Activated CD4-positive, alpha-beta T cell treated with anti-CD3 and anti-CD28 coated beads, Interleukin-2, amount 10 ng/mL, durations not matched to agents 24 days and 14 days (primary cell): ENCODE data around the gene FOCAD. TPM values are rescaled to one million over a fixed set of nuclear protein-coding genes. Genes with fewer than 3 reads are reported as not detected.

Experiments used
- DNase-seq: peaks from one replicate; pipeline ENCODE4 v3.0.0; 2022
- H3K27ac Mint-ChIP-seq: one replicate; pipeline ENCODE4 v1.8.0; 2022; ENCODE audit warnings: mild to moderate bottlenecking, mixed read lengths
- H3K27me3 Mint-ChIP-seq: one replicate; pipeline ENCODE4 v1.8.0; 2022; ENCODE audit warnings: mixed read lengths
- H3K36me3 Mint-ChIP-seq: one replicate; pipeline ENCODE4 v1.8.0; 2022; ENCODE audit warnings: low read depth, mild to moderate bottlenecking, mixed read lengths
- H3K4me1 Mint-ChIP-seq: one replicate; pipeline ENCODE4 v1.8.0; 2021; ENCODE audit warnings: mixed read lengths
- H3K4me3 Mint-ChIP-seq: one replicate; pipeline ENCODE4 v1.8.0; 2022; ENCODE audit warnings: mild to moderate bottlenecking, moderate library complexity, mixed read lengths
- H3K9me3 Mint-ChIP-seq: one replicate; pipeline ENCODE4 v1.8.0; 2021; ENCODE audit warnings: mixed read lengths
- intact Hi-C: fragments of 100-400 bp; cut with micrococcal nuclease; formaldehyde crosslinking; loops from one replicate; pipeline ENCODE4 v1.15.1; 2023
- total RNA-seq: library from RNA; stranded (reverse); gene quantifications from 2 replicates; pipeline ENCODE4 v1.2.3, GENCODE V29; 2022

FOCAD gene
- total RNA-seq, 1 donor from 2014 or later = 36.4 TPM

DNA sequence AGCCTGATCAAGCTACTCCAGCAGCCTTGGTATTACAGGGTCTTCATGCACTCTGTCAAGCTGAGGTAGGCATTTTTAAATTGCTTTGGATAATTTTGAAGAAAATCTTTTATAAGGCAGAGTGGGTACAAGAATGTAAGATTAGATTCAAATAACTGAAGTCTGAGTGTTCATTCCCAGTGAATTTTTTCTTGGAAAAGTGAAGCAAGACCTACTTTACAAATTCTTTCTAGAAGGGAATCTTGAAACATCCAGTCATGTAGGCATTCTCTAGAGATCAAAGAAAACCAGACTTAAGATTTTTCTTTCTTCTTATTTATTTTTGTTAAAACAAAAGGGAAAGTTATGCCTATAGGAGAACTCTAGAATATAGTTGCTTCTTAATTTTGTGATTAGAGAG is 139.0 kb downstream of the FOCAD start:
- H3K36me3 Mint-ChIP-seq = peaks cover 27% of the 10 kb centered on the region
- no peaks in the 10 kb centered on the region for H3K4me1 Mint-ChIP-seq
- H3K4me3 Mint-ChIP-seq = no peak overlapping the region
- intact Hi-C loops = no loop called here
- H3K9me3 Mint-ChIP-seq = peaks cover 6% of the 10 kb centered on the region
- no peaks in the 10 kb centered on the region for H3K27me3 Mint-ChIP-seq
- no peak for DNase-seq
- H3K27ac Mint-ChIP-seq = peak overlapping the region; percentile 10

- Mint-ChIP-seq H3K36me3 (peaks cover 12% of the 10 kb centered on the region), H3K4me1 (peaks cover 3% of the 10 kb centered on the region), H3K27me3 (no peaks in the 10 kb centered on the region), H3K27ac (no peak overlapping the region), H3K4me3 (no peak overlapping the region), H3K9me3 (peaks cover 6% of the 10 kb centered on the region)
- no peak for DNase-seq
- intact Hi-C loops = no loop called here
These were observed 147.0 kb downstream of the FOCAD start for GRCh38 chr9:20831028-20831427.

GRCh38 chr9:20832775-20833174 is 148.7 kb downstream of the FOCAD start:
- Mint-ChIP-seq H3K27me3 (no peaks in the 10 kb centered on the region), H3K4me3 (no peak overlapping the region), H3K27ac (no peak overlapping the region), H3K9me3 (no peaks in the 10 kb centered on the region), H3K4me1 (peaks cover 3% of the 10 kb centered on the region), H3K36me3 (peaks cover 2% of the 10 kb centered on the region)
- intact Hi-C loops = no loop called here
- no peak for DNase-seq

DNA sequence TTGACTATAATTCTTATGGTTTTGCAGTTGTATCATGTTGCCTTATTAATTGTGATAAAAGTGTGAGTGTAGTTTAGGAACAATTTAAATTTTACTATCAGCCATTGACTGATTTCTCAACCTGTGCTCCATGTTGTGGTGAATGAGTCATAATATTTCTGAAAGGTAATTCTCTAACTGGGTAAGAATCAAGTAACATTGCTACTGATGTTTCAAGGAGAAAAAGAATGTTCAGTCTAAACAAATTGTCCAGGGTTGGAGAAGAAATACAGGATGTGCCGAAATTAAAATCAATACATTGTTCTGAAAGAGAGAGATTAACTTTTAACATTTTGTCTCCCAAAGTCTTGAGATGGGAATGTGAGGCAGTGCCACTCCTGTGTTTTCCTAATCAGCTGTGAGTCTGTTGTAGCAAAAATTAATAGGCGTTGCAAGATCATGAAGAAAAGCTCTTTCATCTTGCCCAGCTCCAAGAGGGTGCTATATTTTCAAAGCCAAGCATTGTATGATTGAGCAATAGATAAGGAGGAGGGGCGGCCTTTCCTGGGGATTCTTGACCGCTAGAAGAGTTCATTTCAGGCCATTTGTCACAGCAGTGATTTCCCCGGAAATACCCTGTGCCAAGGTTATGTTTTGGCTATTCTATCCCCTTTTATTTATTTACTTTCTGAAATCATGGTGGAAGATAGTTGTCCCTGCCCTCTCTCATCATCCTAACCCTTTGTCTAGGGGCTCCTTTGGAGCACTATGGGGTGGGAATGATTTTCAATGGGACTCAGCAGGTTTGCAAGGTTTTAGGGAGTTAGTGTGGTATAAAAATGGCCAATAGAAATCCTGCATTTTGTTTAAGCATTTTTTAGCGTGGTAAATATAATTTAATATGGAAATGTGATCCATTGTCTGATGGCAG is 151.6 kb downstream of the FOCAD start:
- intact Hi-C loops = no loop called here
- Mint-ChIP-seq H3K27me3 (no peaks in the 10 kb centered on the region), H3K36me3 (peaks cover 4% of the 10 kb centered on the region), H3K4me3 (no peak overlapping the region), H3K27ac (no peak overlapping the region), H3K4me1 (peaks cover 3% of the 10 kb centered on the region), H3K9me3 (no peaks in the 10 kb centered on the region)
- DNase-seq = no peak

DNA sequence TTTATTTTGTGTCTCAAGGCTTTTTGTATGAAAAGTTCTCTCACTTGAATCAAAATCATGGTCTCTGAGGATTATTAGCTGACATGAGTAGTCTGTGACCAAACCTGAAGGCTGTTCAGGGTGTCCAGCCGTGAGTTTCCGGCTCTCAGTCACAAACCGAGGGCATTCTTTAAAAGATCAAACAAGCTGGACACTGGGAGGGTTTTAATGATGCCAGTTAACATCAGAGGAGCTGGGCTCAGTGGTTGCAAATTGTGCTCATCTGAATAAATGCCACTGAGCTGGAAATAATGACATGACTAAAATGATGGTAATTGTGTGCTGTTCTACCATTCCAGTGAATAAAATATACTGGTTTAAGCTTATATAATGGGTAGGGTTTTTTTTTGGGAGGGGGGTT is 153.1 kb downstream of the FOCAD start:
- intact Hi-C loops = no loop called here
- no peaks in the 10 kb centered on the region for H3K27me3 Mint-ChIP-seq

GRCh38 chr9:20838218-20838617 is 154.2 kb downstream of the FOCAD start:
- Mint-ChIP-seq H3K4me1 (peaks cover 3% of the 10 kb centered on the region), H3K9me3 (peaks cover 10% of the 10 kb centered on the region), H3K27ac (no peak overlapping the region), H3K36me3 (peaks cover 7% of the 10 kb centered on the region), H3K27me3 (no peaks in the 10 kb centered on the region), H3K4me3 (no peak overlapping the region)
- DNase-seq = no peak
- intact Hi-C loops = no loop called here

More for the DNA sequence above, 153.1 kb downstream of the FOCAD start:
- no peak overlapping the region for H3K27ac Mint-ChIP-seq
- H3K4me3 Mint-ChIP-seq = no peak overlapping the region
- DNase-seq = no peak
- H3K9me3 Mint-ChIP-seq = peaks cover 6% of the 10 kb centered on the region
- H3K36me3 Mint-ChIP-seq = peaks cover 7% of the 10 kb centered on the region
- peaks cover 3% of the 10 kb centered on the region for H3K4me1 Mint-ChIP-seq

- peaks cover 2% of the 10 kb centered on the region for H3K4me1 Mint-ChIP-seq
- intact Hi-C loops = no loop called here
- H3K4me3 Mint-ChIP-seq = no peak overlapping the region
- peaks cover 10% of the 10 kb centered on the region for H3K9me3 Mint-ChIP-seq
- H3K27me3 Mint-ChIP-seq = no peaks in the 10 kb centered on the region
- peaks cover 4% of the 10 kb centered on the region for H3K36me3 Mint-ChIP-seq
- H3K27ac Mint-ChIP-seq = no peak overlapping the region
- no peak for DNase-seq
These were observed 160.9 kb downstream of the FOCAD start for GRCh38 chr9:20844916-20845315.

GRCh38 chr9:20848490-20848889 is 164.4 kb downstream of the FOCAD start:
- peaks cover 1% of the 10 kb centered on the region for H3K36me3 Mint-ChIP-seq
- H3K4me1 Mint-ChIP-seq = peaks cover 2% of the 10 kb centered on the region
- intact Hi-C loops = no loop called here
- no peaks in the 10 kb centered on the region for H3K9me3 Mint-ChIP-seq
- no peak overlapping the region for H3K27ac Mint-ChIP-seq
- H3K27me3 Mint-ChIP-seq = no peaks in the 10 kb centered on the region
- H3K4me3 Mint-ChIP-seq = no peak overlapping the region
- DNase-seq = no peak

DNA sequence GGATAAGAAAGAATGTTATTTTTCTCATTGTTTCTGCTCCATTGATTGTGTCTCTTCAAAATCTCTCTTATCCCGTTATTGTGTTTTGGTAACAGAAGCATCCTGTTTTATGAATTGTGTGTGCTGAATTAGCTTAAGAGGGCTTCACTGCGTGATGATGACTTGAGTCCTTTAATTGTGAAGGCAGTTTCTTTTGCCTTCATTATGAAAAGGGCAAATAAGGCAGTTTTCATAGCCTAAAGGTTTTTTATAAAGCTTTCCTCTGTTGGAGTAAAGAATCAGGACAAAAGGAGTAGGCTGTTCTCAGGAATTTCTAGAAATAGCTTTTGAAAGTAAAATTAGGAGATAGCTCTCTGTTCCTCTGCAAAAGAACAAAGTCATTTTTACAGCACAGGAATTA is 169.8 kb downstream of the FOCAD start:
- intact Hi-C loops = no loop called here
- H3K27ac Mint-ChIP-seq = no peak overlapping the region
- H3K27me3 Mint-ChIP-seq = peaks cover 2% of the 10 kb centered on the region
- peaks cover 1% of the 10 kb centered on the region for H3K36me3 Mint-ChIP-seq
- no peaks in the 10 kb centered on the region for H3K4me1 Mint-ChIP-seq
- peaks cover 14% of the 10 kb centered on the region for H3K9me3 Mint-ChIP-seq
- DNase-seq = no peak
- no peak overlapping the region for H3K4me3 Mint-ChIP-seq

DNA sequence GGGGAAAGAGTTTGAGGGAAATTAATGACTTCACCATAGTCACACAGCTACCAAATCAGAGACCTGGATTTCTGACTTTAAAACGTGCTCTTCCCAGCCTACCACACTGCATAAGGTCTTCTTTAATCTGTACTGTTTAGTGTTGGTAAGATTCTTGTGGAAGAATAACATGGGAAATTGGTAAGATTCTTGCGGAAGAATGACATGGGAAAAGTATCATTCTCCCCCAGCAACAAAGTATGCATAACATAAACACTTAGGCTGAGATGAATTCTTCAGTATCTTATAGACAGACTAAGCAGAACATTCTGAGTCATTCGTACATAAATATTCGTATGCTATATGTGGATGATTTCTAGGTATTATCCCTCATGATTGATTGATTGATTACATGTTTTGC is 170.4 kb downstream of the FOCAD start:
- H3K4me1 Mint-ChIP-seq = no peaks in the 10 kb centered on the region
- H3K9me3 Mint-ChIP-seq = peaks cover 14% of the 10 kb centered on the region
- peaks cover 2% of the 10 kb centered on the region for H3K27me3 Mint-ChIP-seq
- no peaks in the 10 kb centered on the region for H3K36me3 Mint-ChIP-seq
- intact Hi-C loops = no loop called here
- DNase-seq = no peak
- H3K4me3 Mint-ChIP-seq = no peak overlapping the region
- no peak overlapping the region for H3K27ac Mint-ChIP-seq

- H3K36me3 Mint-ChIP-seq = peaks cover 29% of the 10 kb centered on the region
- H3K4me1 Mint-ChIP-seq = peaks cover 6% of the 10 kb centered on the region
- H3K4me3 Mint-ChIP-seq = no peak overlapping the region
- intact Hi-C loops = loop anchor here (10.0 kb wide), 1 partner anchor 59 kb away; no protein-coding TSS in a partner anchor
- no peaks in the 10 kb centered on the region for H3K27me3 Mint-ChIP-seq
- peaks cover 7% of the 10 kb centered on the region for H3K9me3 Mint-ChIP-seq
- no peak overlapping the region for H3K27ac Mint-ChIP-seq
- DNase-seq = no peak
These were observed 179.9 kb downstream of the FOCAD start for GRCh38 chr9:20863945-20864344.

- Mint-ChIP-seq H3K9me3 (peaks cover 7% of the 10 kb centered on the region), H3K4me3 (no peak overlapping the region), H3K36me3 (peaks cover 30% of the 10 kb centered on the region), H3K27me3 (no peaks in the 10 kb centered on the region), H3K4me1 (peaks cover 6% of the 10 kb centered on the region), H3K27ac (no peak overlapping the region)
- no peak for DNase-seq
- intact Hi-C loops = loop anchor here (10.0 kb wide), 1 partner anchor 61 kb away; no protein-coding TSS in a partner anchor
These were observed 181.3 kb downstream of the FOCAD start for GRCh38 chr9:20865347-20865746.

GRCh38 chr9:20870115-20870514 is 186.1 kb downstream of the FOCAD start:
- H3K27me3 Mint-ChIP-seq = no peaks in the 10 kb centered on the region
- peaks cover 4% of the 10 kb centered on the region for H3K9me3 Mint-ChIP-seq
- no peak for DNase-seq
- H3K4me1 Mint-ChIP-seq = peaks cover 10% of the 10 kb centered on the region
- intact Hi-C loops = no loop called here
- no peak overlapping the region for H3K27ac Mint-ChIP-seq
- H3K4me3 Mint-ChIP-seq = no peak overlapping the region
- peaks cover 16% of the 10 kb centered on the region for H3K36me3 Mint-ChIP-seq

DNA sequence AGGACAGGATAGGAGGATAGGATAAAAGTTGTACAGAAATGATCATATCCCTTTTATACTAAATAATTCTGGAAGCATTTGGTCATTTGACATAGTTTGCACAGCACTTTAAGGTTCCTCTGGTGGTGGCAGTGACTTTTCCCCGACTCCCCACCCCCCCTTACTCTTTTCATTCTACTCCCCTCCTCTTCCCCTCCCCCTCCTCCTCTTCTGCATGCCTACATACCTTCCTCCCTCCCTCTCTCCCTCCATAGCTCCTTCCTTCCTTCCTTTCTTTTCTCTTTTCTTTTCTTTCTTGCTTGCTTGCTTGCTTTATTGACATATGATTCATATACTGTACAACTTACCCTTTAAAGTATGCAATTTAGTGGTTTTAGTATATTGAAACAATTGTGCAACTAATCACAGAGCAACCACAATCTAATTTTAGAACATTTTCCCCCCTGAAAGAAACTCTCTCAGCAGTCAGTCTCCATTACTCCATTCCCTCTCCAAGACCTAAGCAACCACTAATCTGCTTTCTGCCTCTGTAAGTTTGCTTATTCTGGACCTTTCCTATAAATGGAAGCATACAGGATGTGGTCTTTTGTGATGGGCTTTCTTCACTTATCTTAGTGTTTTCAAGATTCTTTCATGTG is 188.4 kb downstream of the FOCAD start:
- Mint-ChIP-seq H3K4me1 (peaks cover 6% of the 10 kb centered on the region), H3K36me3 (peaks cover 5% of the 10 kb centered on the region), H3K27ac (no peak overlapping the region), H3K9me3 (no peaks in the 10 kb centered on the region), H3K27me3 (no peaks in the 10 kb centered on the region), H3K4me3 (no peak overlapping the region)
- DNase-seq = no peak
- intact Hi-C loops = no loop called here
